HCT116 (cell line): ENCODE measurements around the gene BICD1.

Source experiments
- EGR1 ChIP-seq: IDR thresholded peaks from 2 replicates; pipeline ENCODE4 v1.6.1; 2012; ENCODE audit warnings: low read depth
- FOSL1 ChIP-seq: IDR thresholded peaks from 2 replicates; pipeline ENCODE4 v1.6.1; 2012; ENCODE audit warnings: low read depth
- MAX ChIP-seq: IDR thresholded peaks from 2 replicates; pipeline ENCODE4 v1.6.1; 2012
- POLR2A ChIP-seq: IDR thresholded peaks from 2 replicates; pipeline ENCODE4 v1.7.0; 2011; ENCODE audit warnings: borderline replicate concordance; ENCODE audit not compliant: insufficient read depth, insufficient read length; ENCODE audit errors: extremely low read depth

GRCh38 chr12:32087306-32087705, 19.3 kb upstream of the BICD1 start:
- TF ChIP-seq MAX (no peak), EGR1 (no peak), POLR2A (no peak), FOSL1 (no peak)
